Renal pelvis (tissue), 4 donors: Measurements from ENCODE around the gene CHST10. TPM values are rescaled to one million over a fixed set of nuclear protein-coding genes. Genes with fewer than 3 reads are reported as not detected.
"Not testable (repeated sequence)": the region's sequence is repeated elsewhere in the genome, so short reads cannot be mapped to it uniquely, and the experiment has no call there.

Experiments
- DNase-seq: peaks from one replicate; pipeline ENCODE4 v3.0.0-alpha.2; 2013
- polyA plus RNA-seq, 3 donors: library from polyadenylated mRNA; unstranded; fragments of 120-200 nt; gene quantifications; one replicate each; pipeline ENCODE4 v1.2.1, GENCODE V29; 2013; ENCODE audit not compliant: insufficient read length in 3 of 3

CHST10 gene
- polyA plus RNA-seq, 3 donors = 20.6 to 23.6 (median 22.6) TPM

DNA sequence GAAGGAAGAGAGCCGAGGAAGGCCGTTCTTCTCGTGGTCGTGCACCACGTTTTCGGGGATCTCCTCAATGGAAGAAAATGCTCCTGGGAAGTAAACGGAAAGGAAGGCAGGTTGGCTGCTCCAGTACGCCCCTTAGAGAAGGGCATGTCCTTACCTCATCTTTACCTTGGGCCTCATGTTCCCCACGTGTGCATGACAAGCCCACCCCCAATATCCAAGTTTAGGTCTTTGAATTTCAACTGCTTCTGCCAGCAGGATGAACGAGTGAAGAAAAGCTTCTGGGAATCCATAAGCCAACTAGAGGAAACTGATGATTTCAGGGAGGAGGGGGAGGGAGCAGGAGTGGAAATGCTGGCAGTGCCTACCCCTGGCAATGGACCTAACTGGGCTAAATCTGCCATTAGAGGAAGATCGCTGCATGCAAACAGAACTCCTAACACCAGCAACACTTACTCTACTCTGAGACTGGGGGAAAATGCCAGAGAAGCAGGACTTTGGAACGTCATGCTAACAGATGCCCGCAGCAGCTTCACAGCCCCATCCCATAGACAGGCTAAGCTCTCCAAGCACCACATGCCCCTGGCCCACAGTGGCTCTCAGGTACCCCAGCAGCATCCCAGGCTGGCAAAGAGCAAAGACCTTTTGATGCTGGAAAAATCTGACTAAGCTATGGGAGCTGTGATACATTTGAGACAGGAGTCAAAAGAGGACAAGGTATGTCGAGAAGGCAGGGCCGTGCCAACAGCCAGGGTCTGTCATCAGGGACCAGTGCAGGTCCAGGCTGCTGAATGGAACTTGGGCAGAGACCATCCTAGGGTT, 21.7 kb downstream of the CHST10 start:
- no peak for DNase-seq

DNA sequence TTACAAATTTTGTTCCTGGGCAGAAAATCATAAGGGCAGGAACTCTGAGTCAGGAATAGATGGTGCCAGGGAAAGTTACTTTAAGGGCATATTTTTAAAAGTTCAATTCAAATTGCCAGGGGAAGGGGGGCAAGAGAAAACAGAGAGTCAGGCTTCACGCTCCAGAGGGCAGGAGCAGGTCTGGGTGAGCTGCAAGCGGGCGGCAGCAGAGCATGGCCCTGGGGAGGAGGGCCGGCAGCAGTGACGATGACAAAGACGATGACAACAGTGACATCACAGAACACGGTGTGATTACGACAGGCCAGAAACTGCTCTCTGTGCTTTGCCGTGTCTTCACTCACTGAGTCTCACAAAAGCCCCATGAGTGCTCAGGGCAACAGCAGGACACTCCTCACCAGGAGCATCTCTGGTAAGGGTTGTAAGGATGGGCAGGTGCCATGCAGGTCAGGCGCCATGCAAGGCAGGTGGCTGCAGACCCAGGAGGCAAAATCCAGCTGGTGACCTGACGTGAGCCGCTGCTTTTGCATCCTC, 23.3 kb downstream of the CHST10 start:
- DNase-seq = peak; percentile 35

DNA sequence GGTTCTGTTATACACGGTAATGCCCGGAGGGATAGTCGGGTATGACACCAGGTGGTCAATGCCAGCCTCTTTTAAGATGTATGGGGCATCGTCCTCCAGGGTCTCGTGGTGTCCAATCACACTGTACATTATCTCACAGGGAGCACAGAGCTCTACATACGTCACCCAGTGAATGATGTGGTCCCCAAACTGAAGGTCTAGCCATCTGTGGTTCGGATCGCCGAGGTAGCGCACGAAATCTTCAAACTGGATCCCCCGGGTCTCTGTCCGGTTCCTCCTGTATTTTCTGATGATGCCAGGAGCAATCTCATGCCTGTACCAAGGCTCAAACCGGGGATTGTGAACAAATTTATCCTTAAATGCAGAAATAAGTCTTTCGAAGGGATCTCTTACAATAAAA, 24.1 kb downstream of the CHST10 start:
- DNase-seq = no peak

DNA sequence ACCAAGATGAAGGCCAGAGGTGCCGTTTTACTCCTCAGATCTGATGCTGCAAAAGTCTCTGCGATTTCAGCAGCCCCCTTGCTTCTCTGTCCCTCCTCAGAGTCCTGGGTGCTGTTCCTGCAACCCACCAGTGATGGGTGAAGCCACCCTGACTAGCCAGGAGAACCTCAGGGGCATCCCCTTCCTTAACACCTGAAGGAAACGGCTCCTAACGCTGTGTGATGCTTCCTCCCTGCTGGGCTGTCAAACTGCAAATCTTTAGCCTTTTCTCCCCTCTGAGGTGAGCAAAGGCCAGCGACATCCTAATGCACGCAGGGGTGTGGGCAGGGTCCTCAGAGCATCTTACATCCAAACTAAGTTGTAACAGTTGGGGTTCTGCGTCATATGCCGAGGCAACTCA, 24.8 kb downstream of the CHST10 start:
- DNase-seq = no peak

DNA sequence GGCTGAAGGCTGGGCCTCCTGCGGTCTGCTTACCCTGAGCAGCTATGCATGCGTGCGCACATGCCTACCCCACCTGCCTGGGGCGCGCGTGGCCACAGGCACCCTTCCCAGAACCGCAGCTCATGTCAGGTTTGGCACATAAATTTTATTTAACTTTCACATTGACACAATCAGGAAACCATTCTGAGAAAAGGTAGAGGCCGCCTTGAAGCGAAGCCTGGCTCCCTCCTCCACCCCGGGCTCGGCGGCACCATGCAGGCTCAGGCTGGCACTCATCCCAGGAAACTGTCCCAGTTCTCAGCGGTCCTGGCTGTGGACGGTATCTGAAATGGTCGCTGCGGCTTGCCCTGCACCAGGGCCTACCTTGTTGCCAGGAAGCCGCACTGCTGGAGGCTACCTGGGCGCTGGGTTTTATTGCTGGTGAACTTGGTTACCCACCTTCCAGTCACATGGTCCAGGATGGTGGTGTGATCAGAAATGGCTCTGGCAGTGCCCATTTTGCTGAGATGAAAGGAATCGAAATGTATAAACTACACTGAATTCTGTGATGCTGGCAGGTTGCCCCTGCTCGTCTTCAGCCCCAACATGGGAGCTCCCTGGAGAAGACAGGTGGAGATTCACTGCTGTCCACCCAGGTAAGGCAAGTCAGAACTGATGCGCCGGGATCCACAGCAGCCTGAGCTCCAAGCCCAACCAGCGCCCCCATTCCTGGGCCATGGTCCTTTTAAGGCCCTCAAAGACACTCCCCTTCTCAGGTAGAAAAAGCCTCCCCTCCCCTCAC, 25.5 kb downstream of the CHST10 start:
- no peak for DNase-seq

DNA sequence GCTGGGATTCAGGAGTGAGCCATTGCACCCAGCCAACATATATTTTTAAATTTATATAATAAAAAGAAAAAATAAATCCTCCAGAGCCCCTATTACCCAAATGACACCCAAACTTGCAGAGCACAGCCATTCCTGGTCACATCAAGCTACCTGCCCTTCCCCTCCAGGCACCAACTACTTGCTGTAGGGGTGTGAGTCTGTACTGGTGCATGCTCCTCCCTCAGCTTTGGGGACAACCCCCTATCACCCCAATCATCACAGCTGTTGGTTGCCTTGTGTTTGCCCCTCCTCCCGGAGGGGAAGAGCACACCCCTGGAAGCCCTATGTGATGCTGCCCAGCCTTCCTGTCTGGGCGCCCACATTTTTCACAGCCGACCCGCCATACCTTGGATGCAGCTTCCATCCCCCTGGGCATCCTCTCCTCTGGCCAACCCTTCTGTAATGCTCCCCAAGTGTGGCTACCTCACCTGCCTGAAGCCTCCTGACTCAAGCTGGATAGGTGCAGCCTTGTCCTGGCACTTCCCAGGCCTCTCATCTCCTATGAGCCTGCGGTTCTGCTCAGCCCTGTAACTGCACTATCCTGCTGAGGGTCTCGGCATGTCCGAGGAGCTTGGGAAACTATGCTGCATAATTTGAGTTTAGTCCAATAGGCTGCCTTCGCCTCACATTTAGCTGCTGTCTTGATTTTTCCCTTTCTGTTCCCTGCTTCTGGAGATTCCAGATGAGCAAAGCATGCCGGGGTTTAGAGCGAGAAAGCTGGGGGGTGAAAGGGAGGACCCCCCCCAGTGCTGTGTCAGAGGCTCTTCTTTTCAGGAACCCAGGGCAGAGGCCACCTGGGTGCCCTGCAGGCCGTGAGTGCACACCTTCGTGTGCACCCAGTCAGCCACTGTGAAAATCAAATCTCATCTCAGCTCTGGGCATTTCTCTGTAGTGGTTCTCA, 27.2 kb downstream of the CHST10 start:
- DNase-seq = no peak

DNA sequence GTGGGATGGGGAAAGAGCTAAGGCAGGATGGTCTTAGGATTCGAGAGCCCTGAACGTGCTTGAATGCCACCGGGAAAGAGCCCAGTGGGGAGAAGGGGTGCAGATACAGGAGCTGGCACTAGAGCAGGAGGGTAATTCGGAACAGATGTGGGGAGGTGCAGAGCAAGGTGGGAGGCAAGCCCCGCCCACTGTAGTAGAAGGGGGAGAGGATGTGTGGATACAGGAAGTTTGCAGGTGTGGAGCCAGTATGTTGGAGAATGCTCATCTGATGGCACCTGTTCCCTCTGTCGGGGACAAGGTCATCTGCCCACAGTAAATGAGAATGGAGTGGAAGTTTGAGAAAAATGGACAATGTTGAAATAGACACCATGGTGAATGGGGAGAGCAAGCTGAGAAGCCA, 28.8 kb downstream of the CHST10 start:
- no peak for DNase-seq

DNA sequence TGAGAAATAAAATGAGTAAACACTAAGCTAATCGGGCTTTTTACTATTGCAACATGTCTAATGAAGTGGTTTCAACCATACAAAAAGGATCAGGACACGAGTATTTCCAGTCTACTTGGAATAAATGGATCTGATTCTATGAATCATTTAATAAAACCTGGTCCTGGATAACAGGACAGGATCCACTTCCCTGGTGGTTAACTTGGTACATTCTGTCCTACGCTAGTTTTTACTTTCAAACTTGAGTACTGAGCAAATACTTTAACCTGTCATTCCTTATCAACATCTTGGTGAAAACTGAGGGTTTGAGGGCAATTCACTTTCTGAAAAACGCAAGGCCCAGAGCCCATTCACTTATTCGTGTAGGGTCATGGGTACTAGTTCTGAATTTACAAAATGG, 33.5 kb downstream of the CHST10 start:
- DNase-seq = no peak

DNA sequence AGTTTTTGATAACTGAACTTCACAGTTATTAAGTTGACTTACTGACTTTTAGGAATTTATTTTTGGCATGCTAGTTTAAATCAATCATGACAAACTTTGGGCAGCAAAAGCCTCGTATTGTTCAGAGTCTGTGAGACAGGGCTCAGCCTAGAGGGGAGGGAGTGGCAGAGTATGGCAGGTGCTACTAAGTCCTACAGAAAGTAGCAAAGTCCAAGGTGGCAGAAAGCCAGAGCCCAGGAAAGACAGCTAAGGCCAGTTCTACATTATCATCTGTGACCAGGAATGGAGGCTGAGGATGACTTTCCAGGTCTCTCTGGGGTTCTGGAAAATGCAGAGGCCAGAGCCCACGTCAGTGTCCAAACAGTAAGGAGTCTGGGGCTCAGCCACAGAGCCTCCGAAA, 34.2 kb downstream of the CHST10 start:
- DNase-seq = no peak

DNA sequence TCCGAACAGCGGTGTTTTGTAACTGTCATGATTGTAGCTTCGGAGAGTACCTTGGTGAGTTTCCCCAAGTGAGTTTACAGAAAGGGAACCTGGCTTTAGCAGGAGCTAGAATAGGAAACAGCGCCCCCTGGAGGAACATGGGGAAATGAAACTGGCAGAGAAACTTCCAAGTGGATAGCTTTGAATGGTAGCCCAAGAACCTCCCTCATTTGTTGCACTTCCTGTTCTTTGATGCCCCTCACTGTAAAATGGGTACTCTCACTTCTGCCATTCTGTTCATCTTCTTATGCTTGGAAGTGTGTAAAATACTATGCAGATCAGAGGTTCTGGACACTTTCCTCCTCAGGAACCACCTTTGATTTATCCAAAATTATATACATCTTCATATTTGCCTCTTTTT, 36.2 kb downstream of the CHST10 start:
- peak; percentile 77 for DNase-seq

DNA sequence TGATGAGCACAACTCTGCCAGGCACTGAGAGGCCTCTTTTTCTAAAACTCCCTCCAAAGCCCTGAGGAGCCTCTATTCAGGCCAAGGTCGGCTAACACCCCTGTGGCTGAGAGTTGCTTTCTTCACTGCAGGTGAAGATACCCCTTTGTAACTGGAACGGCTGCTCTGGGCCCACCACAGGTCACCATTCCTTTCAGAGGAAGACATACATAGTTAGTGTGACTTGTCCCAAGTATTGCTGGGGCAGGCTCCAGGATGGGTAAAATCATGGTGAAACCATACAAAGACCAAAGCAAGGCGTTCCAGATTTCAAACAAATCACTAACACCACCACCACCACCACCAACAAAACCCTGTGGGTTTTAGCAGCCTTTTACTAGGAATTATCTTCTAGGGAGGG, 36.8 kb downstream of the CHST10 start:
- no peak for DNase-seq

DNA sequence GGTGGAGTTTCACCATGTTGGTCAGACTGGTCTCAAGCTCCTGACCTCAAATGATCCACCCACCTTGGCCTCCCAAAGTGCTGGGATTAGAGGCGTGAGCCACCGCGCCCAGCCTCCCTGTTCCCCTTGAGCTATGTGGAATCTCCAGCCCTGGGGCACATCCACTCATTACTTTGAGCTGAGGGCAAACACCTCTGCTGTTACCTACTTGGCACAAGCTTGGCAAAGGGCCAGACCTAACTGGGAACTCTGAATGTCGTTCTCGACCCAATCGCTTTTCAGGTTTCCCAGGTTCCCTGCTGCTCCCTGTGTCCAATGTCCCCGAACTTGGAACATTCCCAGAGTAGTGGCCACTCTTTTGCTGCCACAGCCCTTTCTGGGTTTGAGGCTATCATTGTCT, 40.6 kb downstream of the CHST10 start:
- no peak for DNase-seq

DNA sequence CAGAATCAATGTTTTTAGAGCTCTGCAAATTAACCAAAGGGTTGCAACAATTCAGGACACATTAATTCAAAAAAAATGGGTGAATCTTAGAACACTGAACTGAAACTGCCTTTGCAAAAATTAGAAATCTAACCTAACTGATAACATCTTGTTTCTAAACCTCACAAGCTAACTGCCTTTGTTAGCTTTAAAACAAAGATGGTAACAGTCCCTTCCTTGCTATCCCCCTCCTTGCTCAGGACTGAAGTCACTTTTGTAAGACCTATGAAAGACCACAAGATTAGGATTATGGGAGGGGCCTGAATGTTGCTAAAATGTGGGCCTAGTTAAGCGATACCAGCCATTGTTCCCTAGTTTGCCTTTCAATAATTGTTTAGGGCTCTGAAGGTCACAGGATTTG, 50.3 kb downstream of the CHST10 start:
- no peak for DNase-seq

DNA sequence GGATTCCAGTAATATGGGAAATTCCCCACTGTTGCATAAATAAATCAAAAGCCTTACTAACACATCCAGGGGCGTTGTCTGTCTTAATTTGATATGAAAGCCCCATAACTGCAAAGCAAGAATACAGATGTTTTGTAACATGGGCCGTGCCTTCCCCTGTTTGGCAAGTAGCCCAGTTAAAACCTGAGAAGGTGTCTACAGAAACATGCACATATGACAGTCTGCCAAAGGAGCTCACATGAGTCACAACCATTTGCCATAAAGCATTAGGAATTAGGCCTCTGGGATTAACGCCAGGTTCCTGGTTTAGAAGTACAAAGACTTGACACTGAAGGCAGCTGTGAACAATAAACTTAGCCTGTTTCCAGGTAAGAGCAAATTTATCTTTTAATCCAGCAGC, 52.0 kb downstream of the CHST10 start:
- DNase-seq = no peak

DNA sequence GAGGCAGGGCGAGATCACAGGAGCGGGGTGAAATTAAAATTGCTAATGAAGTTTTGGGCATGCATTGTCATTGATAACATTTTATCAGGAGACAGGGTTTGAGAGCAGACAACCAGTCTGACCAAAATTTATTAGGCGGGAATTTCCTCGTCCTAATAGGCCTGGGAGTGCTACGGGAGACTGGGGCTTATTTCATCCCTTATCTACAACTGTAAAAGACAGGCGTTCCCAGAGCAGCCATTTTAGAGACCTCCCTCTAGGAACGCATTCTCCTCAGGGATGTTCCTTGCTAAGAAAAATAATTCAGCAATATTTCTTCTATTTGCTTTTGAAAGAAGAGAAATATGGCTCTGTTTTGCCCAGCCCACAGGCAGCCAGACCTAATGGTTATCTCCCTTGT, 55.2 kb downstream of the CHST10 start:
- DNase-seq = not testable (repeated sequence)

DNA sequence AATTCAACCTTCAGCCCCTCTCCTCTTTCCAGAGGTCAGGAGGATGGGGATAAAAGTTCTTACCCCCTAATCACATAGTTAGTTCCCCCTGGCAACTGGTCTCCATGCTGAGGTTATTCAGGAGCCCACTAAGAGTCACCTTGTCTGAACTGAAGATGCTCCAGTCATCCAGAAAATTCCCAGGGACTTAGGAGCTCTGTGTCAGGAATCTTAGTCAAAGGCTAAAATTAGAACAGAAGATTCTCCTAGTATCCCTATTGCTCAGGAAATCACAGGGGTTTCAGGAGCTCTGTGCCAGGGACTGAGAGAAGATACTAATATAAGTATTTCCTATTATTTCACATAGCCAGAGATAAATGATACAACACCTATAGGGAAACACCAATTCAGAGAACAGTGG, 57.9 kb downstream of the CHST10 start:
- no peak for DNase-seq

DNA sequence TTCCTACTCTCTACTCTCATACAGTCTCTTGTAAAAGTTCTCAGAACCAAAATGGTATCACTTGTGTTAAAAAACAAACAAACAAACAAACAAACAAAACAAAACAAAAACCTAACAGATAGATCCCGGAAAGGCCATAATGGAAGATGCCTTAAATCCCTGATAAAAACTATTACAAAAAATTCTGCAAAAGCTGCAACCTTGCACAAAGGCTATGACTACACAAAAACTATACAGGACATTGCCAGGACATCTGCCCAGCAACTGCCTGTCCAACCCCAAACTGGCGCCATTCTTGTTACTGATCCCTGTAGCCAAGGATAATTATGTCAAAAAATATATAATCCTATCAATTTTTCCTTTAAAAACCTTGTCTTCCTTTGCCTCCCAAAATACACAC, 58.9 kb downstream of the CHST10 start:
- DNase-seq = no peak

DNA sequence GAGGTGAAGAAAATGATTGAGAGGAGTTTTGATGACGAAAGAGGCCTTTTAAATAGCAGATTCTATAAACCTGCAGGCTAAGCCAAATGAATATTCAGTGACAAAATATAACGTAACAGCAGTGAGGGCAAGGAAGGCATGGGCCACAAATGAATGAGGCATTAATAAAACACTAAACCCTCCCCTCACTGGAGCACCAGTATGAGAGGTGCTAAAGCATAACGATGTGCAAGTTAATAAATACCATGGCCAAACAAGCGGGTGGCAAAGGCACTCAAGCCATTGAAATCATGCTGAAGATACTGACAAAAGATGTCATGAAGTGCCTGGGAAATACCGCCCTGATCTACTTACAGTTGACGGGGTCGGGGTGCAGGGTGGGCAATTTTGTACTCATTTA, 64.9 kb downstream of the CHST10 start:
- peak; percentile 11 for DNase-seq

DNA sequence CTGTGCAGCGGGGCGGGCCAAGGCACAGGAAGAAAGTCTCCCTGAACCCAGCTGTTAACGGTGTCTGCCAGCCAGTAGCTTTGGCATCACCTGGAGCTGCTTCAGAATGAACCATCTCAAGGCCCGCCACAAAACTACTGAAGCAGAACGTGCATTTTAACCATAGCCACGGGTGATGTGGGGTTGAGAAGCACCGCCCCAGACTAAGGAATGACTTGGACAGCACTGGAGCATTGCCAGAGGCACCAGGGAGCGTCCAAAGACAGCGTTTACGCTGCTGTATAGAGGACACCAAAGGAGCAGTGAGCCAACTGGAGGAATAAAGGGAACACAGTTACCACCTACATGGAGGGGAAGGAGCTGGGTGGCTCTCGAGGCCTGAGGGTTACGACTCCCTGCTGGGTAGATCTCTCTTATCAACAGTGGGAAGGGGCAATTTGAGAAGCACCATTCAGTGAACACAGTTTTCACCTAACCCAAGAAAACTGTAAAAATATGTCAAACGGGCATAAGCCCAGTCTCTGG, 66.7 kb downstream of the CHST10 start:
- DNase-seq = no peak

DNA sequence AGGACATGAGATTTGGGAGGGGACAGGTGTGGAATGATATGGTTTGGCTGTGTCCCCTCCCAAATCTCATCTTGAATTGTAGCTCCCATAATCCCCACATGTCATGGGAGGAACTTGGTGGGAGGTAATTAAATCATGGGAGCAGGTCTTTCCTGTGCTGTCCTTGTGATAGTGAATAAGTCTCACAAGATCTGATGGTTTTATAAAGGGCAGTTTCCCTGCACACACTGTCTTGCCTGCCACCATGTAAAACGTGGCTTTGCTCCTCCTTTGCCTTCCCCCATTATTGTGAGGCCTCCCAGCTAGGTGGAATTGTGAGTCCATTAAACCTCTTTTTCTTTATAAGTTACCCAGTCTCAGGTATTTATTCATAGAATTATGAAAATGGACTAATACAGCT, 72.3 kb downstream of the CHST10 start:
- DNase-seq = not testable (repeated sequence)

DNA sequence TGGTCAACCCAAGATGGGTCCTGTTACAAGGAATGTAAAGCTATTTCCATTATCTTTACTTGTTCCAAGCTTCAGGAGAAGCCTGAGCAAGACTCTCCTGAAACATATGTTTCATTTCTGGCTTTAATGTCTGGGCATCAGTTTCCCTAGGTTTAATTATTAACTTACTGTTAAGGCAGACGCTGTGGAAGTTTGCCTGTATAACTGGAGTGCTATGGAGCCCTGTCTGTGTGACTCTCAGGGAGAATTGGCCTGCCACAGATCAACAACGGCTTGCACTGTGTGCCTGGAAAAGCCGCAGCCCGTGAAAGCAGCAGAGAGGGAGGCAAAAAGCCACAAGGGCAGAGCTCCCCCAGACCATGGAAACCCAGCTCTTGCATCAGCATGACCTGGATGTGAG, 73.0 kb downstream of the CHST10 start:
- DNase-seq = no peak

DNA sequence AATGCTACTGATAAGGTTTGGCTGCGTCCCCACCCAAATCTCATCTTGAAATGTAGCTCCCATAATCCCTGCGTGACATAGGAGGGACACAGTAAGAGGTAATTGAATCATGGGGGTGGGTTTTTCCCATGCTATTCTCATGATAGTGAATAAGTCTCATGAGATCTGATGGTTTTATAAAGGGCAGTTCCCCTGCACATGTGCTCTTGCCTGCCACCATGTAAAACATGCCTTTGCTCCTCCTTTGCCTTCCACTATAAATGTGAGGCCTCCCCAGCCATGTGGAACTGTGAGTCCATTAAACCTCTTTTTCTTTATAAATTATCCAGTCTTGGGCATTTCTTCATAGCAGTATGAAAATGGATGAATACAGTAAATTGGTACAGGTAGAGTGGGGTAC, 75.0 kb downstream of the CHST10 start:
- DNase-seq = not testable (repeated sequence)
